Lung (tissue), 12 donors: ENCODE results near the gene TTC32. TPM values are rescaled to one million over a fixed set of nuclear protein-coding genes. Genes with fewer than 3 reads are reported as not detected.

ENCODE experiments used
- ATAC-seq: fragments of 200-7000 bp; cut with Tn5 transposase; one replicate; pipeline ENCODE4 v1.9.1; 2020; ENCODE audit warnings: moderate number of reproducible peaks; ENCODE audit not compliant: insufficient read depth, low FRiP score
- DNase-seq, 3 donors: peaks; one replicate each; pipeline ENCODE4 v3.0.0-alpha.2; 2013 to 2017
- H3K27ac ChIP-seq, 2 donors: one replicate each; pipeline ENCODE4 v1.5.1; 2013; ENCODE audit warnings: mild to moderate bottlenecking in 2 of 2, moderate library complexity in 2 of 2, control low read depth in 1 of 2, inconsistent platforms in 1 of 2, low read depth in 1 of 2, low read length in 1 of 2
- H3K27me3 ChIP-seq, 3 donors: one replicate each; pipeline ENCODE4 v1.5.1; 2013; ENCODE audit warnings: low read length in 2 of 3; ENCODE audit not compliant: control insufficient read depth in 3 of 3, insufficient read depth in 3 of 3
- H3K36me3 ChIP-seq, 4 donors: one replicate each; pipeline ENCODE4 v1.5.1; 2013; ENCODE audit warnings: low read length in 4 of 4, mild to moderate bottlenecking in 1 of 4, moderate library complexity in 1 of 4; ENCODE audit not compliant: control insufficient read depth in 4 of 4, insufficient read depth in 4 of 4
- H3K4me1 ChIP-seq, 5 donors: one replicate each; pipeline ENCODE4 v1.5.1; 2013; ENCODE audit warnings: low read length in 5 of 5, mild to moderate bottlenecking in 2 of 5, moderate library complexity in 1 of 5; ENCODE audit not compliant: control insufficient read depth in 5 of 5, insufficient read depth in 5 of 5
- H3K4me3 ChIP-seq: one replicate; pipeline ENCODE4 v1.5.1; 2013; ENCODE audit warnings: mild to moderate bottlenecking, control low read depth, moderate library complexity
- H3K9ac ChIP-seq, 2 donors: one replicate each; pipeline ENCODE4 v1.5.1; 2013; ENCODE audit warnings: low read length in 2 of 2, control low read depth in 1 of 2; ENCODE audit not compliant: insufficient read depth in 1 of 2
- H3K9me3 ChIP-seq, 4 donors: one replicate each; pipeline ENCODE4 v1.5.1; 2013; ENCODE audit warnings: low read length in 3 of 4, mild to moderate bottlenecking in 1 of 4, moderate library complexity in 1 of 4; ENCODE audit not compliant: control insufficient read depth in 4 of 4, insufficient read depth in 3 of 4
- WGBS, 2 donors: extraction: QIAGEN DNeasy Blood & Tissue Kit; methylation state at CpG; one replicate each; pipeline ENCODE4 v1.1.7; 2013; 5-methylcytosine and 5-hydroxymethylcytosine counted together
- polyA plus RNA-seq, 2 donors: library from polyadenylated mRNA; stranded (reverse); fragments of 200-250 nt; gene quantifications; one replicate each; pipeline ENCODE4 v1.2.1, GENCODE V29; 2013
- total RNA-seq, 2 donors: library from RNA; depleted of rRNA in 1 of 2; stranded (reverse); fragments of >200 nt in 1 of 2; gene quantifications; one replicate each; pipeline ENCODE4 v1.2.1, GENCODE V29; 2014 to 2021
- TF ChIP-seq, protein P1 (sequence below): IDR thresholded peaks from 2 replicates; pipeline ENCODE4 v1.5.1; 2012; ENCODE audit warnings: mild to moderate bottlenecking; ENCODE audit errors: control extremely low read depth, extremely low read depth
- donor health status: control.
- donor health status: control.
- donor health status: Bipolar disorder and iron deficiency.
- donor health status: healthy.
- donor health status: DM: yes; HTN: yes; CAD: no.

Gene TTC32
- total and polyA plus RNA-seq, 4 donors: 11.5 to 47.3 (median 16.2) TPM

DNA sequence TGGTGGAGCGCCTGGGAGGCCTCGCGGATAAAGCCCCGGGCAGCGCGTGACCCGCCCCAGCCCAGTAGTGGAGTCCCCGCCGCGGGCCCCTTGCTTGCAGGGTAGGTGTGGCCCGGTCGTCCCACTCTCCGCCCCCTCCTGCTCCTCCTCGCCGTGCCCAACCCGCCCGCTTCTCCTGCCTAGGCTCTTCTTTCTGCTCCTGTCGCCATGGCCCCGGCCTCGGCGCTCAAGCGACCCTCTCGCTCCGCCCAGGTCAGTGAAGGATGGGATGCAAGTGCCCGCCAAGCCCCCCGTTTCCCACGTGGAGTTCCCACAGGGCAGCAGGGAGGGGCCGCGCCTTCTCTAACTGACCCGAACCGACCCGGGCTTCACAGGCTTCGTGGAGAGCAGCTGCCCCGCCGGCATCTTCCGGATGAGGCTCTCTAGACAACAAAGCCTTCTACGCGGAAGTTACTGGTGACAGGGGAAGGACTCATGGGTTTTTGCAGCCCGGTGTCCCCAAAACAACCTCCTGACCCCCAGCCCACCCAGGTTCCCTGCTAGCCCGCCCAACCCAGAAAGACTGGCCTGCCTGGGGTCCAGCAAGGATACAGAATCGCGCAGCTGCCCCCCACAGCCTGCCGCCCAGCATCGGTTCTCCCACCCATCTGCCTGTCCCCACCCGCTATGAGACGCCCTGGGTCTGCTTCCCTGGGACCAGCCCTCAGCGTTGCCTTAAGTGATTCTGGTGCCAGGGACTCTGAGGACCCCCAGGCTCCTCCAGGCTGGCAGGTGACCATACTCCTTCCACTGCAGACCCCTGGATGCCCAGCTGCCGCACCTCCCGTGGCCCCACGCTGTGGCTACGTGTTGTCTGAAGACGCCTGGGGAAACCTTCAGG is 32.8 kb downstream of the TTC32 start:
- H3K27ac ChIP-seq: no peak overlapping the region
- peaks cover 0 to 3% (median 0%) of the 10 kb centered on the region in 3 donors for H3K27me3 ChIP-seq
- TF ChIP-seq, protein P1, sequence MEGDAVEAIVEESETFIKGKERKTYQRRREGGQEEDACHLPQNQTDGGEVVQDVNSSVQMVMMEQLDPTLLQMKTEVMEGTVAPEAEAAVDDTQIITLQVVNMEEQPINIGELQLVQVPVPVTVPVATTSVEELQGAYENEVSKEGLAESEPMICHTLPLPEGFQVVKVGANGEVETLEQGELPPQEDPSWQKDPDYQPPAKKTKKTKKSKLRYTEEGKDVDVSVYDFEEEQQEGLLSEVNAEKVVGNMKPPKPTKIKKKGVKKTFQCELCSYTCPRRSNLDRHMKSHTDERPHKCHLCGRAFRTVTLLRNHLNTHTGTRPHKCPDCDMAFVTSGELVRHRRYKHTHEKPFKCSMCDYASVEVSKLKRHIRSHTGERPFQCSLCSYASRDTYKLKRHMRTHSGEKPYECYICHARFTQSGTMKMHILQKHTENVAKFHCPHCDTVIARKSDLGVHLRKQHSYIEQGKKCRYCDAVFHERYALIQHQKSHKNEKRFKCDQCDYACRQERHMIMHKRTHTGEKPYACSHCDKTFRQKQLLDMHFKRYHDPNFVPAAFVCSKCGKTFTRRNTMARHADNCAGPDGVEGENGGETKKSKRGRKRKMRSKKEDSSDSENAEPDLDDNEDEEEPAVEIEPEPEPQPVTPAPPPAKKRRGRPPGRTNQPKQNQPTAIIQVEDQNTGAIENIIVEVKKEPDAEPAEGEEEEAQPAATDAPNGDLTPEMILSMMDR: no peak
- ATAC-seq (no peak), DNase-seq (peak; percentile 66 to 78 (median 69))
- H3K4me1 ChIP-seq: peaks cover 0 to 13% (median 6%) of the 10 kb centered on the region in 5 donors
- H3K36me3 ChIP-seq: no peaks in the 10 kb centered on the region
- peak overlapping the region in 1 of 2 donors; percentile 43 for H3K9ac ChIP-seq
- no peaks in the 10 kb centered on the region for H3K9me3 ChIP-seq
- peak overlapping the region; percentile 36 for H3K4me3 ChIP-seq
- WGBS, 2 donors: 23 to 26% methylated on average over 45 to 52 of the region's 52 CpGs

DNA sequence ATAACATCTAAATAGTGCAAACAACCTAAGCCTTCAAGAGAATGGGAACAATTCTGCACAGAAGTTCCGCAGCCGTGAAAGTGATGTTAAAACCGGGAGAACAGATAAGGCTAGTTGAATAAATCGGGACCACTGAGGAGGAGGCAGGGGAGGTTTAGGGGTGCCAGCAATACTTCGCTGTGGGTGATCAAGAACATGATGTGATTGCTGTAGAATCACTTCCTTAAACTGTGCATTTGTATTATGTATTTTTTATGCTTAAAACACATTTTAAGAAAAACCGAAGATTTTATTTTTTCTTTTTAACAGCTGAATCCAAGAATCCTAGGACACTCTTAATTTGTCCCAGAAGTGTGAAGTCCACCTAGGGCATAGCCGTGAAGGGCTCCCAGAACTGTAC is 33.6 kb downstream of the TTC32 start:
- Histone ChIP-seq H3K9ac (no peak overlapping the region), H3K27ac (no peak overlapping the region), H3K36me3 (no peaks in the 10 kb centered on the region), H3K27me3 (peaks cover 0 to 3% (median 0%) of the 10 kb centered on the region in 3 donors), H3K9me3 (no peaks in the 10 kb centered on the region), H3K4me1 (peaks cover 0 to 18% (median 6%) of the 10 kb centered on the region in 5 donors), H3K4me3 (no peak overlapping the region)
- TF ChIP-seq, protein P1: no peak
- ATAC-seq (no peak), DNase-seq (no peak)
- WGBS, 2 donors: 73 to 75% methylated on average over 7 of the region's 7 CpGs

DNA sequence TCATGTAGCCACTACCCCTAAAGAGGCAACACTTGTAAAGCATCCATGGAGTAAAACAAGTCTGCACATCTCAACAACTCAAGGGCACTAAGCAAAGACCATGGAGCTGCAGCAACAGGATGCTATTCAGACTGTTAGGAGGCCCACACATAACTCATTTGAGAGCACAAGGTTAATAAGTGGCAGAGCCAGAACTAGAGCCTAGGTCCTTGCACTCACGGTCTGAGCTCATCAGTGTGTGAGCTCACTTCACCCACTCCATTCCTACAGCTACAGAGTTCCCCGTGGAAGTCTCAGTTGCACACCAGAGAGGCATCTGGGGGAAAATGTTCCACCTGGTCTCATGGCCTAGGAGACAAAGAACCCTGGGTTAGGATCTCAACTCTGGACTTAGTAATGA is 35.0 kb downstream of the TTC32 start:
- no peak for ATAC-seq
- peaks cover 0 to 3% (median 0%) of the 10 kb centered on the region in 3 donors for H3K27me3 ChIP-seq
- no peaks in the 10 kb centered on the region for H3K9me3 ChIP-seq
- TF ChIP-seq, protein P1: no peak
- no peak overlapping the region for H3K27ac ChIP-seq
- H3K9ac ChIP-seq: no peak overlapping the region
- peaks cover 0 to 18% (median 6%) of the 10 kb centered on the region in 5 donors for H3K4me1 ChIP-seq
- WGBS, 2 donors: 89 to 96% methylated on average over 2 of the region's 2 CpGs
- DNase-seq: no peak
- no peaks in the 10 kb centered on the region for H3K36me3 ChIP-seq
- no peak overlapping the region for H3K4me3 ChIP-seq
